OCI-LY1 (cell line): ENCODE results near the gene LIPG.

Experiments
- CTCF ChIP-seq: fragments of 200-600 bp; sonication (generic), shearing (Covaris generic); IDR thresholded peaks from 2 replicates; pipeline ENCODE4 v1.5.1; 2017; ENCODE audit warnings: mild to moderate bottlenecking, antibody characterized with exemption, low read length, moderate library complexity, mixed read lengths
- EZH2 ChIP-seq: fragments of 200-600 bp; sonication (generic), shearing (Covaris generic); IDR thresholded peaks from 2 replicates; pipeline ENCODE4 v1.8.0; 2017; ENCODE audit warnings: borderline replicate concordance, mixed run types, mild to moderate bottlenecking, antibody characterized with exemption, low read length, moderate library complexity, mixed read lengths

- TF ChIP-seq EZH2 (no peak), CTCF (no peak)
Observed at GRCh38 chr18:49558356-49558755, 3.5 kb upstream of the LIPG start.
